ENCODE data around the gene CD3D.

The CD3D gene

GRCh38 chr11:118290923-118291322, 51.6 kb downstream of the CD3D start:
- no peaks in the 10 kb centered on the region for H3K36me3 ChIP-seq (ENCODE audit: control insufficient read depth, insufficient read depth, low read length)
- no peaks in the 10 kb centered on the region for H3K27me3 ChIP-seq (replicated peaks; ENCODE audit: control insufficient read depth, insufficient read depth, low read length)
- H3K4me3 ChIP-seq (replicated peaks; ENCODE audit: low read depth, low read length), result no peak overlapping the region
- no peak for DNase-seq (ENCODE audit: extremely low read depth, insufficient read length)
- peak; percentile 25 for TF ChIP-seq CTCF (IDR thresholded peaks at IDR 0.05; ENCODE audit: insufficient read depth, low read length, poor library complexity, severe bottlenecking)

- no peaks in the 10 kb centered on the region for H3K36me3 ChIP-seq (ENCODE audit: control insufficient read depth, insufficient read depth, low read length)
- DNase-seq (ENCODE audit: extremely low read depth, insufficient read length), result no peak
- no peak for TF ChIP-seq CTCF (IDR thresholded peaks at IDR 0.05; ENCODE audit: insufficient read depth, low read length, poor library complexity, severe bottlenecking)
- no peaks in the 10 kb centered on the region for H3K27me3 ChIP-seq (replicated peaks; ENCODE audit: control insufficient read depth, insufficient read depth, low read length)
- no peak overlapping the region for H3K4me3 ChIP-seq (replicated peaks; ENCODE audit: low read depth, low read length)
Measured at GRCh38 chr11:118289401-118289800, 53.1 kb downstream of the CD3D start.

All from GM06990 (cell line).